ENCODE measurements around the gene FGFR3.

The FGFR3 gene

DNA sequence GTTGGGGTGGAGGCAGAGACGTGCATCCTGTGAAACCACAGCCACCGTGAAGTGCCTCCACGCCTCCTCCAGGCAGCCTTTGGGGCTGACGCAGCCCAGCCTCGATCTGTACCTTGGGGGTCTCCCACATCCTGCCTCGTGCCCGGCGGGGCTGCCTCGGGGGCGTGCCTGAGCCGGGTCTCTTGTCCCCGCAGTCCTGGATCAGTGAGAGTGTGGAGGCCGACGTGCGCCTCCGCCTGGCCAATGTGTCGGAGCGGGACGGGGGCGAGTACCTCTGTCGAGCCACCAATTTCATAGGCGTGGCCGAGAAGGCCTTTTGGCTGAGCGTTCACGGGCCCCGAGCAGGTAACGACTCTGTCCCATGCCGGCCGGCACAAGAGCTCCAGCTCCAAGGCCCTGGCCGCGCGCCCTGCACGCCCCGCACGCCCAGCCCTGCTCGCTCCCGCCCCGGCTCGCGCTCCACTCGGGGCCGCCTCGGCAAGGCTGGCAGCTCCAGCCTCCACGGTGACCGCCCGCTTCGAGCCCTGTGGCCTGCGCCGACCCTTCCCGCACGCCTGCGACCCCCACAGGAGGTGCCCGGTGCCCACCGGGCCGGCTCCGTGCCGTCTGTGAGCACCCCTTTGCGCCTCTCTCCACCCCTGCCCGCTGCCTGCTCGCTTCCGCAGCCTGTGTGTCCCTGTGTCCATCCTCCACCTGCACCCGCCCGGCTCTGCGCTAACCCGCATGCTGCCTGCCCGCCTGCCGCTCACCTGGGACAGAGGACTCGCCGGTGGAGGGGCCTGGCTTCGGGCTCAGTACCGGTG, 9.8 kb downstream of the FGFR3 start:
- no peak for DNase-seq (ENCODE audit: low read depth)

GRCh38 chr4:1803523-1804423, 10.7 kb downstream of the FGFR3 start:
- DNase-seq (ENCODE audit: low read depth), result no peak

- no peak for DNase-seq (ENCODE audit: low read depth)
These were observed 11.8 kb downstream of the FGFR3 start for GRCh38 chr4:1804638-1805492.

GRCh38 chr4:1805493-1806222, 12.6 kb downstream of the FGFR3 start:
- no peak for DNase-seq (ENCODE audit: low read depth)

- no peak for DNase-seq (ENCODE audit: low read depth)
These were observed 13.1 kb downstream of the FGFR3 start for GRCh38 chr4:1806223-1806564.

DNA sequence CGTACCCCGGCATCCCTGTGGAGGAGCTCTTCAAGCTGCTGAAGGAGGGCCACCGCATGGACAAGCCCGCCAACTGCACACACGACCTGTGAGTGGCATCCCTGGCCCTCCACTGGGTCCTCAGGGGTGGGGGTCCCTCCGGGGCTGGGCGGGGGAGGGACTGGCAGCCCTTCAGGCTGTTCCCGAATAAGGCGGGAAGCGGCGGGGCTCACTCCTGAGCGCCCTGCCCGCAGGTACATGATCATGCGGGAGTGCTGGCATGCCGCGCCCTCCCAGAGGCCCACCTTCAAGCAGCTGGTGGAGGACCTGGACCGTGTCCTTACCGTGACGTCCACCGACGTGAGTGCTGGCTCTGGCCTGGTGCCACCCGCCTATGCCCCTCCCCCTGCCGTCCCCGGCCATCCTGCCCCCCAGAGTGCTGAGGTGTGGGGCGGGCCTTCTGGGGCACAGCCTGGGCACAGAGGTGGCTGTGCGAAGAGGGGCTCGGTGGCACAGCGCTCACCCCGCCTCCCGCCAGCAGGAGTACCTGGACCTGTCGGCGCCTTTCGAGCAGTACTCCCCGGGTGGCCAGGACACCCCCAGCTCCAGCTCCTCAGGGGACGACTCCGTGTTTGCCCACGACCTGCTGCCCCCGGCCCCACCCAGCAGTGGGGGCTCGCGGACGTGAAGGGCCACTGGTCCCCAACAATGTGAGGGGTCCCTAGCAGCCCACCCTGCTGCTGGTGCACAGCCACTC, 13.7 kb downstream of the FGFR3 start:
- no peak for DNase-seq (ENCODE audit: low read depth)

DNA sequence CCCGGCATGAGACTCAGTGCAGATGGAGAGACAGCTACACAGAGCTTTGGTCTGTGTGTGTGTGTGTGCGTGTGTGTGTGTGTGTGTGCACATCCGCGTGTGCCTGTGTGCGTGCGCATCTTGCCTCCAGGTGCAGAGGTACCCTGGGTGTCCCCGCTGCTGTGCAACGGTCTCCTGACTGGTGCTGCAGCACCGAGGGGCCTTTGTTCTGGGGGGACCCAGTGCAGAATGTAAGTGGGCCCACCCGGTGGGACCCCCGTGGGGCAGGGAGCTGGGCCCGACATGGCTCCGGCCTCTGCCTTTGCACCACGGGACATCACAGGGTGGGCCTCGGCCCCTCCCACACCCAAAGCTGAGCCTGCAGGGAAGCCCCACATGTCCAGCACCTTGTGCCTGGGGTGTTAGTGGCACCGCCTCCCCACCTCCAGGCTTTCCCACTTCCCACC, 14.3 kb downstream of the FGFR3 start:
- no peak for DNase-seq (ENCODE audit: low read depth)

DNA sequence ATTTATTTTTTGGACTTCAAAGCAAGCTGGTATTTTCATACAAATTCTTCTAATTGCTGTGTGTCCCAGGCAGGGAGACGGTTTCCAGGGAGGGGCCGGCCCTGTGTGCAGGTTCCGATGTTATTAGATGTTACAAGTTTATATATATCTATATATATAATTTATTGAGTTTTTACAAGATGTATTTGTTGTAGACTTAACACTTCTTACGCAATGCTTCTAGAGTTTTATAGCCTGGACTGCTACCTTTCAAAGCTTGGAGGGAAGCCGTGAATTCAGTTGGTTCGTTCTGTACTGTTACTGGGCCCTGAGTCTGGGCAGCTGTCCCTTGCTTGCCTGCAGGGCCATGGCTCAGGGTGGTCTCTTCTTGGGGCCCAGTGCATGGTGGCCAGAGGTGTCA, 15.3 kb downstream of the FGFR3 start:
- DNase-seq (ENCODE audit: low read depth), result no peak

- DNase-seq (ENCODE audit: low read depth), result no peak
These were observed 16.0 kb downstream of the FGFR3 start for GRCh38 chr4:1808851-1809753.

DNA sequence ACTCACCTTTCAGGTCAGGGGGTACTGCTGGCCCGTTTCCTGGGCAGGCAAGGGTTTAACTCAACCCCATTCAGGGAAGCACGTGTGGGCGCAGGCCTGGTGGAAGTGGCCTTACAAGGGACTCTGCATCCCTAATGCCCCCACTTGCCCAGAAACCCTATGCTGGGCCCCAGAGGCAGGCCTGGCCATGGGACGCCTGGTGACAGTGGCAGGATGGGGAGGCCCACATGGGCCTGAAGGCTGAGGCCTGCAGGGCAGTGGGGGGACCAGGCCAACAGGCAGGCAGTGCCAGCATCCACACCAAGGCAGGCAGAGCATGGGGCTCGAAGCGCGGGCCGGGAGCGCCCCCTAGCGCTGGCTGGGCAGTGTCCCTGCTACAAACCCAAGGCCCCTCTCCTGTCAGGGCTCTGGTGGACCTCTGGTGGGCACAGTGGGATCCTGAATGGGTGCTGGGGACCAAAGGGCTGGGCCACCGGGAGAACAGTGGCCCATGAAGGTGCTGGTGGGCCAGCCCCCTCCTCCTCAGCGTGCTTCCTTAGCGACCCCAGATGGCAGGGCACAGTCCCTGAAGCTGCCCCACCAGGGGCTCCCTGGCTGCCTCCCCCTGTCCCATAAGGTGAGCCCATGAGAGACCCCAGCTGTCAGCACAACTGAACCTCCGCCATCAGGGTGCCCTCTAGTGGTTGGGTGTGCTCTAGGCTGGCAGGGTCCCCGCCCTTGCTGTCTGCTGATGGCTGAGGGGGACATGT, 16.8 kb downstream of the FGFR3 start:
- DNase-seq (ENCODE audit: low read depth), result no peak

- DNase-seq (ENCODE audit: low read depth), result no peak
These were observed 17.7 kb downstream of the FGFR3 start for GRCh38 chr4:1810765-1811164.

DNA sequence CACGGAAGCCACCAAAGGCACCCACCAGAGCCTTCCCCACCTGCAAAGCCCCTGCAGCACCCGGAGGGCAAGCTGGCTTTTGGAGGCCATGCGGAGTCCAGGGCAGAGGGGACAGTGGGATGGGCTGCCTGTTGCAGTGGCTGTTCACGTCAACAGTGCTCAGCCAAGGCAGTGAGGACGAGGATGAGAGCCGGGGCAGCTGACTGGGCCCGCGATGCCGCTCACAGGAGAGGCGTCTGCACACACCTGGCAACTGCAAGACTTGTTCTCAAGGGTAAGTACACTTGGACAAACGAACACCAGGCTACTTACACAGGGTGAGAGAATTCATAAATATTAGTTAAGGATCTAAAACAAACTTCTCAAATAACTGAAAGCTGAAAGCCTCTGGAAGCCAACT, 19.6 kb downstream of the FGFR3 start:
- no peak for DNase-seq (ENCODE audit: low read depth)

GRCh38 chr4:1813231-1813630, 20.1 kb downstream of the FGFR3 start:
- DNase-seq (ENCODE audit: low read depth), result no peak

DNA sequence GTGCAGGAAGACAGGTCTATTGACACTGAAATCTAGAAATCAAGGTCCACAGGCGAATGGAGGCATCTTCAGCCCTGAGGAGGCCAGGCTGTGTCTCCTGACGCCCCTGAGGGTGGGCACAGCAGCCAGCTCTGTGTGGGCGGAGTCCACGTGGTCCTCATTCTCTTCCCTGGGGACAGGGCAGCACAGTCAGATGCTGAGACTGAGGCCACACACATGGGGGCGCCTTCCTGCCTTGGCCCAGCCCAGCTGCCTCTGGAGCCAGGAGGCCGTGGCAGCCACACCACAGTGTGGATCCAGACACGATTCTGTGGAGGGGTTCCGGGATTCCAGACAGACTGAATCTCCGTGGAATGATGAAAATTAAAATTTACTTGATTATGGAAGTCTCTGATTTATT, 20.8 kb downstream of the FGFR3 start:
- DNase-seq (ENCODE audit: low read depth), result no peak

DNA sequence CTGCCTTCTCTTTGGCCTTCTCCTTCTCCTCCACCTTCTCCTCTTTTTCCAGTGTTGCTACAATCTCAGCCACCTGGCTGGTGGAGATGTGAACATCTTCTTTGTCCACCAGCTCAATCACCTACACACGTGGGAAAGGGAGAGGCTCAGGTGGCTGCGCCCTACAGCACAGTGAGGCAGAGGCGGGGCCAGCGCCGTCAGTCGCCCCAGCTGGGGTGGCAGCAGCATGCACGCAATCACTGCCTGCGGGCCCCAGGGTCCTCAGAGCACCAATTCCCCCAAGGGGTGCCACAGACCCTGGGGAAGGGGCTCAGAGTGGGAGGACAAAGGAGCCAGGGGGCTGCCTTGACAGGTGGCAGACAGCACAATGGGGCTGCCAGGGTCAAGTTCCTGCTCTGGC, 21.4 kb downstream of the FGFR3 start:
- no peak for DNase-seq (ENCODE audit: low read depth)

- no peak for DNase-seq (ENCODE audit: low read depth)
These were observed 22.3 kb downstream of the FGFR3 start for GRCh38 chr4:1815096-1815996.

DNA sequence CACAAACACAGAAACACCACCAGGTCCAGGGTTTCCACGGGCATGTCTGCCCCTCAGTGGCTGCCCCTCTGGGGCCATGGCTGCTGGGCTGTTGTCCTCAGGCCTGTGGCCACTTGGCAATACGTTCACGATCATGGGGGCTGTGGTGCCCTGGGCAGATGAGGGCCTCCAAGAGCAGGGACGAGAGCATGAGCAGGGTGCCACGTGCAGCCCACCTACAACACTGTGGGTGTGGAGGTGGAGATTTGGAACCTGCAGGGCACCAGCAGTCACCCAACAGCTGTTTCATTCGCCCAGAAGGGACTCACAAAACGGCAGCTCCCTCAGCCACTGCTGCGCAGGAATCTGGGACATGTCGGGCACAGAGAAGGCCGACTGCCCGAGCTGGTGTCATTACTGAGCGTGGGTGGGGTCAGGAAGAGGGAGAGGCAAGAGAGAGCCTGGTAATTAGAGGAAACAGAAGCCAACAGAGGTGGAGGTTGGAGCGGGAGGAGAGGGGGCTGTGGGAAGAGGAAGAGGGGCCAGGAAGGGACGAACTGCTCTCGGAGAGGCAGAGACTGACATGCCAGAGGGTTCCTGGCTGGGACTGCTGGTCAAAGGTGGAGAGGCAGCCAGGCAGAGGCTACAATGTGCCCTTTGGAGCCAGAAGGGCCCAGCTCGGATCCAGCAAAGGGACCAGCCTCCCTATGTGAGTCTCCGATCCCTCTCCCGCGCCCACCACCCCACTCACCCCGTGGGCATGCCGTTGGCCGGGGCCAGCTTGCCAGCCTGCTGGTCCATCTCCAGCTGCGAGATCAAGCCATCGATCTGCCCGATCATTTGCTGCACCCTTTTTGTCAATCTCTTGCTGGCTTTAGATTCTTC, 23.1 kb downstream of the FGFR3 start:
- no peak for DNase-seq (ENCODE audit: low read depth)

All from HS-27A (cell line).